IMR-90 (cell line): ENCODE data around the gene ARHGEF38. TPM values are rescaled to one million over a fixed set of nuclear protein-coding genes. Genes with fewer than 3 reads are reported as not detected.

ENCODE experiments used
- ATAC-seq: fragments of 200-7000 bp; cut with Tn5 transposase; 2 replicates; pipeline ENCODE4 v1.9.1; 2020; ENCODE audit warnings: low read depth, mild to moderate bottlenecking, moderate library complexity
- BruUV-seq: library from RNA; stranded (reverse); fragments of 400-500 nt; replicated peaks from 2 replicates; lab custom pipeline; 2021; lab: Mats Ljungman, UMichigan
- CTCF ChIA-PET: fragments of 300-600 bp; formaldehyde crosslinking; extraction: SDS; loops from one replicate; lab custom pipeline; 2021; ENCODE audit warnings: antibody characterized with exemption; lab: Yijun Ruan, JAX
- POLR2A ChIA-PET: fragments of 300-600 bp; sonication (Branson Sonifier 250); formaldehyde crosslinking; loops from one replicate; lab custom pipeline; 2022; ENCODE audit warnings: antibody characterized with exemption; ENCODE audit not compliant: unreplicated experiment; lab: Charles Lee
- DNase-seq: peaks from one replicate; pipeline ENCODE4 v3.0.0; 2013
- H2AFZ ChIP-seq: replicated peaks from 2 replicates; pipeline ENCODE3; 2013; ENCODE audit warnings: low read length, mild to moderate bottlenecking; ENCODE audit not compliant: poor library complexity
- H2AK5ac ChIP-seq: 2 replicates; pipeline ENCODE4 v1.6.1; 2013; ENCODE audit warnings: low read depth, low read length, inconsistent platforms
- H2AK9ac ChIP-seq: replicated peaks from 2 replicates; pipeline ENCODE3; 2013; ENCODE audit warnings: mild to moderate bottlenecking, low read depth, low read length, moderate library complexity; ENCODE audit not compliant: poor library complexity
- H2BK120ac ChIP-seq: 2 replicates; pipeline ENCODE4 v1.6.1; 2013; ENCODE audit warnings: low read depth, low read length, inconsistent platforms
- H2BK15ac ChIP-seq: 3 replicates; pipeline ENCODE4 v1.6.1; 2013; ENCODE audit warnings: low read depth, low read length, inconsistent platforms
- H2BK20ac ChIP-seq: 2 replicates; pipeline ENCODE4 v1.6.1; 2013; ENCODE audit warnings: low read depth, mild to moderate bottlenecking, inconsistent platforms, low read length, moderate library complexity
- H2BK5ac ChIP-seq: 2 replicates; pipeline ENCODE4 v1.6.1; 2013; ENCODE audit warnings: mild to moderate bottlenecking, low read depth, low read length, inconsistent platforms; ENCODE audit not compliant: poor library complexity, severe bottlenecking
- H3K14ac ChIP-seq: replicated peaks from 2 replicates; pipeline ENCODE4 v1.6.1; 2013; ENCODE audit warnings: low read depth, low read length, inconsistent platforms
- H3K18ac ChIP-seq: 2 replicates; pipeline ENCODE4 v1.6.1; 2013; ENCODE audit warnings: low read depth, low read length, control low read depth
- H3K23ac ChIP-seq: 2 replicates; pipeline ENCODE4 v1.6.1; 2013; ENCODE audit warnings: low read depth, low read length, inconsistent platforms
- H3K27ac ChIP-seq: 2 replicates; pipeline ENCODE4 v1.5.1; 2013; ENCODE audit warnings: mild to moderate bottlenecking, control low read depth, low read length; ENCODE audit not compliant: insufficient read depth
- H3K27me3 ChIP-seq: 2 replicates; pipeline ENCODE4 v1.6.1; 2013; ENCODE audit warnings: low read length; ENCODE audit not compliant: control insufficient read depth, insufficient read depth
- H3K36me3 ChIP-seq: 2 replicates; pipeline ENCODE4 v1.6.1; 2013; ENCODE audit warnings: low read length, mixed read lengths; ENCODE audit not compliant: control insufficient read depth, insufficient read depth
- H3K4ac ChIP-seq: 2 replicates; pipeline ENCODE4 v1.6.1; 2013; ENCODE audit warnings: low read depth, low read length, inconsistent platforms
- H3K4me1 ChIP-seq: 2 replicates; pipeline ENCODE4 v1.6.1; 2013; ENCODE audit warnings: low read length, mixed read lengths; ENCODE audit not compliant: control insufficient read depth, insufficient read depth
- H3K4me2 ChIP-seq: 2 replicates; pipeline ENCODE4 v1.6.1; 2013; ENCODE audit warnings: low read depth, mild to moderate bottlenecking, control low read depth, low read length, moderate library complexity
- H3K4me3 ChIP-seq: 2 replicates; pipeline ENCODE4 v1.5.1; 2013; ENCODE audit warnings: low read depth, mild to moderate bottlenecking, control low read depth, low read length, moderate library complexity; ENCODE audit not compliant: insufficient read depth
- H3K56ac ChIP-seq: 2 replicates; pipeline ENCODE4 v1.6.1; 2013; ENCODE audit warnings: low read length, inconsistent platforms; ENCODE audit not compliant: insufficient read depth; ENCODE audit errors: extremely low read depth
- H3K79me1 ChIP-seq, 2 experiments: 2 replicates each; pipeline ENCODE4 v1.6.1; 2013; ENCODE audit warnings: low read length in 2 of 2, inconsistent platforms in 1 of 2, low read depth in 1 of 2
- H3K9ac ChIP-seq: 2 replicates; pipeline ENCODE4 v1.6.1; 2013; ENCODE audit warnings: low read depth, low read length, control low read depth
- H3K9me1 ChIP-seq: 2 replicates; pipeline ENCODE4 v1.6.1; 2013; ENCODE audit warnings: low read length, inconsistent platforms; ENCODE audit not compliant: insufficient read depth
- H3K9me3 ChIP-seq: 2 replicates; pipeline ENCODE4 v1.6.1; 2013; ENCODE audit warnings: low read length; ENCODE audit not compliant: control insufficient read depth, insufficient read depth
- H4K20me1 ChIP-seq: 2 replicates; pipeline ENCODE4 v1.6.1; 2013; ENCODE audit warnings: low read length, inconsistent platforms; ENCODE audit not compliant: insufficient read depth
- H4K5ac ChIP-seq: 2 replicates; pipeline ENCODE4 v1.6.1; 2013; ENCODE audit warnings: mild to moderate bottlenecking, low read depth, low read length, control low read depth
- H4K8ac ChIP-seq, 2 experiments: 2 replicates each; pipeline ENCODE4 v1.6.1; 2013; ENCODE audit warnings: low read depth in 2 of 2, low read length in 2 of 2, control low read depth in 1 of 2, inconsistent platforms in 1 of 2
- H4K91ac ChIP-seq: 2 replicates; pipeline ENCODE4 v1.6.1; 2013; ENCODE audit warnings: low read depth, low read length, inconsistent platforms; ENCODE audit not compliant: insufficient read depth
- CEBPB ChIP-seq: IDR thresholded peaks from 2 replicates; pipeline ENCODE4 v1.6.1; 2012; ENCODE audit warnings: low read depth, low read length, improper control_type of control experiment
- MAZ ChIP-seq: IDR thresholded peaks from 2 replicates; pipeline ENCODE4 v1.6.1; 2012; ENCODE audit warnings: low read depth, mild to moderate bottlenecking, low read length, improper control_type of control experiment, moderate library complexity, borderline replicate concordance
- WGBS, 2 experiments: methylation state at CpG; one replicate each; pipeline versions ENCODE4 v1.1.5 to v1.1.7; 2013; ENCODE audit warnings: missing lambda C conversion rate in 2 of 2; ENCODE audit not compliant: insufficient read length in 1 of 2; ENCODE audit errors: extremely low coverage in 2 of 2; 5-methylcytosine and 5-hydroxymethylcytosine counted together
- dilution Hi-C: fragments of 300-500 bp; cut with HindIII; formaldehyde crosslinking; loops from one replicate; pipeline ENCODE4 v1.14.3; 2018; ENCODE audit warnings: low sequenced_read_pairs; ENCODE audit not compliant: unreplicated experiment
- in situ Hi-C: fragments of 300-500 bp; cut with MboI; formaldehyde crosslinking; loops from 3 replicates; pipeline ENCODE4 v1.14.3; 2019; ENCODE audit warnings: low sequenced_read_pairs, inconsistent platforms, mixed read lengths
- intact Hi-C: fragments of 100-400 bp; cut with micrococcal nuclease; formaldehyde crosslinking; loops from 2 replicates; pipeline ENCODE4 v1.10.0; 2022
- polyA plus RNA-seq, 3 experiments: library from polyadenylated mRNA; depleted of rRNA; stranded (reverse); fragments of >200 nt; gene quantifications; 2 replicates each; pipeline ENCODE4 v1.2.3, GENCODE V29; 2012; ENCODE audit warnings: low replicate concordance in 1 of 3
- total RNA-seq: library from RNA; depleted of rRNA; stranded (reverse); fragments of >200 nt; gene quantifications from 2 replicates; pipeline ENCODE4 v1.2.3, GENCODE V29; 2012

The ARHGEF38 gene
- total and polyA plus RNA-seq, 2 of the 4 experiments (the other 2 are of a cell fraction) = not detected

- H3K56ac ChIP-seq = no peak overlapping the region
- no peaks in the 10 kb centered on the region for H3K79me1 ChIP-seq
- BruUV-seq = no TSS peak
- no peaks in the 10 kb centered on the region for H3K4me1 ChIP-seq
- no peak for TF ChIP-seq MAZ
- peak; percentile 47; the same call in 1 of the 2 replicates for TF ChIP-seq CEBPB
- H3K9me1 ChIP-seq = no peaks in the 10 kb centered on the region
- H4K8ac ChIP-seq = no peak overlapping the region
- no peak overlapping the region for H2BK20ac ChIP-seq
- no peak overlapping the region for H3K18ac ChIP-seq
- H3K4me2 ChIP-seq = no peak overlapping the region
- H2AK5ac ChIP-seq = no peak overlapping the region
- no peak overlapping the region for H2BK5ac ChIP-seq
- H2BK15ac ChIP-seq = no peak overlapping the region
- H2BK120ac ChIP-seq = no peak overlapping the region
- ChIA-PET CTCF (interaction anchor here (0.6 kb wide), 1 partner anchor 11 kb away, joined by 3 read pairs; no protein-coding TSS in a partner anchor), POLR2A (no interaction called here)
- no peaks in the 10 kb centered on the region for H3K36me3 ChIP-seq
- DNase-seq (peak; percentile 16), ATAC-seq (peak; percentile 70)
- no peak overlapping the region for H4K91ac ChIP-seq
- H3K23ac ChIP-seq = no peak overlapping the region
- no peak overlapping the region for H3K14ac ChIP-seq
- intact Hi-C loops = loop anchor here (5.0 kb wide), 1 partner anchor 144 kb away; no protein-coding TSS in a partner anchor
- H3K27me3 ChIP-seq = no peaks in the 10 kb centered on the region
- H3K9me3 ChIP-seq = no peaks in the 10 kb centered on the region
- no peak overlapping the region for H3K27ac ChIP-seq
- H2AK9ac ChIP-seq = no peak overlapping the region
- H3K4me3 ChIP-seq = no peak overlapping the region
- in situ Hi-C loops = no loop called here
- H4K20me1 ChIP-seq = no peaks in the 10 kb centered on the region
- H3K9ac ChIP-seq = no peak overlapping the region
- no peak overlapping the region for H2AFZ ChIP-seq
- 0% methylated on average over 1 of the region's 5 CpGs; no CpG with 5 or more reads in 1 of the 2 experiments for WGBS, 2 experiments
- no peak overlapping the region for H3K4ac ChIP-seq
- dilution Hi-C loops = no loop called here
- H4K5ac ChIP-seq = no peak overlapping the region
Observed at GRCh38 chr4:105666693-105667092, 114.3 kb downstream of the ARHGEF38 start.
